DND-41 (cell line): ENCODE data around the gene DCTD.

Source experiments
- ATAC-seq: fragments of 200-7000 bp; cut with Tn5 transposase; 3 replicates; pipeline ENCODE4 v1.9.1; 2021; ENCODE audit warnings: low read depth; ENCODE audit not compliant: insufficient read depth
- DNase-seq: peaks from one replicate; pipeline ENCODE4 v3.0.0-alpha.2; 2020
- H2AFZ ChIP-seq: 2 replicates; pipeline ENCODE4 v1.6.0; 2012; ENCODE audit warnings: low read depth, low read length
- H3K27ac ChIP-seq: 2 replicates; pipeline ENCODE4 v1.5.1; 2012; ENCODE audit warnings: low read length, inconsistent platforms
- H3K27me3 ChIP-seq: fragments of 200-600 bp; sonication (generic); 2 replicates; pipeline ENCODE4 v1.6.0; 2012; ENCODE audit warnings: low read length, mild to moderate bottlenecking, inconsistent platforms; ENCODE audit not compliant: insufficient read depth, poor library complexity
- H3K36me3 ChIP-seq: 2 replicates; pipeline ENCODE4 v1.5.1; 2012; ENCODE audit warnings: low read length, inconsistent platforms; ENCODE audit not compliant: insufficient read depth
- H3K4me1 ChIP-seq: 2 replicates; pipeline ENCODE4 v1.5.1; 2012; ENCODE audit warnings: mild to moderate bottlenecking, low read length; ENCODE audit not compliant: insufficient read depth
- H3K4me2 ChIP-seq: 2 replicates; pipeline ENCODE4 v1.6.0; 2012; ENCODE audit warnings: mild to moderate bottlenecking, moderate library complexity, low read length, inconsistent platforms; ENCODE audit not compliant: insufficient read depth
- H3K4me3 ChIP-seq, 2 experiments: fragments of 200-600 bp in 1 of 2; shearing (Covaris generic) in 1 of 2; 2 replicates each; pipeline ENCODE4 v1.5.1; 2012 to 2016; ENCODE audit warnings: inconsistent platforms in 2 of 2, low read length in 2 of 2, mild to moderate bottlenecking in 2 of 2, low read depth in 1 of 2, moderate library complexity in 1 of 2
- H3K79me2 ChIP-seq: 2 replicates; pipeline ENCODE4 v1.6.0; 2012; ENCODE audit warnings: low read length, inconsistent platforms; ENCODE audit not compliant: insufficient read depth
- H3K9ac ChIP-seq: 2 replicates; pipeline ENCODE4 v1.6.0; 2012; ENCODE audit warnings: low read depth, mild to moderate bottlenecking, inconsistent platforms, low read length, moderate library complexity
- H3K9me3 ChIP-seq: 2 replicates; pipeline ENCODE4 v1.5.1; 2012; ENCODE audit warnings: low read length, moderate library complexity, mild to moderate bottlenecking, inconsistent platforms; ENCODE audit not compliant: insufficient read depth, severe bottlenecking
- H4K20me1 ChIP-seq: 2 replicates; pipeline ENCODE4 v1.6.0; 2012; ENCODE audit warnings: low read length; ENCODE audit not compliant: insufficient read depth
- EZH2 ChIP-seq: IDR thresholded peaks from 3 replicates; pipeline ENCODE4 v1.6.1; 2012; ENCODE audit warnings: borderline replicate concordance, low read depth, mild to moderate bottlenecking, moderate library complexity, low read length, inconsistent platforms; ENCODE audit not compliant: severe bottlenecking
- TF ChIP-seq, protein P1 (sequence below): IDR thresholded peaks from 2 replicates; pipeline ENCODE4 v1.5.1; 2012; ENCODE audit warnings: borderline replicate concordance, low read length, moderate library complexity, mild to moderate bottlenecking; ENCODE audit not compliant: poor library complexity, severe bottlenecking; ENCODE audit errors: extremely low read depth

DCTD gene

DNA sequence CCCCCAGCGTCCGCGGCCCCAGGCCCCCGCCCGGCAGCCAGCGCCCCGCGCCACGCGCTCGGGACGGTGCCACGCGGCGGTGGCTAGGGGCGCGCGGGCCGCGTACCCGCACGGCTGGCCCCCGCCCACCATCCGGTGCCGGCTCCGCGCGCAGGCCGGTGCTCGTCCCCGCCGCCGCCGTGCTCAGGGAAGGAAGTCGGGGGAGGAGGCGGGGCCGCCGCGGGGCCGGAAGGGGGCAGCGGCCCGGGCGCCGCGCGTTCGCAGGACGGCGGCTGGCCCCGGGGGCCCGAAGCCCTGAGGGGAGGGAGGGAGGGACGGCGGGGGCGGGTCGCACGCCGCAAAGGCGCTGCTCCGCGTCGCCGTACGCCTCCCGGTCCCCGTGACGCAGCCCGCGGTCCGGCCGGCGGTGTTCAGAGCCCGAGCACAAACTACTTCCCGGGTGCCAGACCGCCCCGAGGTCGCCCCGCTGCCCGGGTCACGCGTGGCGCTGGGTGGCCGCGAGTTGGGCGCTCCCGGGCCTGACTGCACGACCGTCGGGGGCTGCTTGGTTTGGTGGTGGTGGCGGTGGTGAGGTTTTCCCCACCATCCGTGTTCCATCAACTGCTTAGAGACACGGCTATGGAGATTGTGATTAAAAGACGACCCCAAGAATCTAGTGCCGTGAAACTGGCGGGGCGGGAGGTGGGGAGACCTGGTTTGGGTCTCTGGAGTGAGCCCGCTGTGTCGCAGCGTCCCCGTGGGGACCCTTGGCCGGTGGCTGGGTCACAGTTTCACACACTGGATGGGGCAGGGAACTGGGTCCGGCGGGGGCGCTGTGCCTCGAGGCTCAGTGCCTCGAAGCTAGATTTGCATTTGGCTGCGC, at the start of gene DCTD:
TSS of gene DCTD (minus strand) at position 205 of the 862 bp plus-strand sequence. CDS start 1,818 bp downstream, outside the sequence.
- Histone ChIP-seq H2AFZ (peak within 1 kb of the TSS; percentile 89), H3K27ac (peak within 1 kb of the TSS; percentile 90), H3K27me3 (peaks cover 4% of the 10 kb centered on the region), H3K4me1 (peaks cover 58% of the 10 kb centered on the region), H3K4me2 (peak within 1 kb of the TSS; percentile 82), H3K4me3 (peak within 1 kb of the TSS; percentile 42 to 82), H4K20me1 (no peaks in the 10 kb centered on the region), H3K79me2 (peaks cover 33% of the 10 kb centered on the region), H3K9me3 (no peaks in the 10 kb centered on the region), H3K36me3 (peaks cover 28% of the 10 kb centered on the region), H3K9ac (peak within 1 kb of the TSS; percentile 86)
- TF ChIP-seq, protein P1, sequence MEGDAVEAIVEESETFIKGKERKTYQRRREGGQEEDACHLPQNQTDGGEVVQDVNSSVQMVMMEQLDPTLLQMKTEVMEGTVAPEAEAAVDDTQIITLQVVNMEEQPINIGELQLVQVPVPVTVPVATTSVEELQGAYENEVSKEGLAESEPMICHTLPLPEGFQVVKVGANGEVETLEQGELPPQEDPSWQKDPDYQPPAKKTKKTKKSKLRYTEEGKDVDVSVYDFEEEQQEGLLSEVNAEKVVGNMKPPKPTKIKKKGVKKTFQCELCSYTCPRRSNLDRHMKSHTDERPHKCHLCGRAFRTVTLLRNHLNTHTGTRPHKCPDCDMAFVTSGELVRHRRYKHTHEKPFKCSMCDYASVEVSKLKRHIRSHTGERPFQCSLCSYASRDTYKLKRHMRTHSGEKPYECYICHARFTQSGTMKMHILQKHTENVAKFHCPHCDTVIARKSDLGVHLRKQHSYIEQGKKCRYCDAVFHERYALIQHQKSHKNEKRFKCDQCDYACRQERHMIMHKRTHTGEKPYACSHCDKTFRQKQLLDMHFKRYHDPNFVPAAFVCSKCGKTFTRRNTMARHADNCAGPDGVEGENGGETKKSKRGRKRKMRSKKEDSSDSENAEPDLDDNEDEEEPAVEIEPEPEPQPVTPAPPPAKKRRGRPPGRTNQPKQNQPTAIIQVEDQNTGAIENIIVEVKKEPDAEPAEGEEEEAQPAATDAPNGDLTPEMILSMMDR, result peak; percentile 27
- no peak for TF ChIP-seq EZH2
- peak; percentile 85 for ATAC-seq
- DNase-seq, result peak; percentile 79

DNA sequence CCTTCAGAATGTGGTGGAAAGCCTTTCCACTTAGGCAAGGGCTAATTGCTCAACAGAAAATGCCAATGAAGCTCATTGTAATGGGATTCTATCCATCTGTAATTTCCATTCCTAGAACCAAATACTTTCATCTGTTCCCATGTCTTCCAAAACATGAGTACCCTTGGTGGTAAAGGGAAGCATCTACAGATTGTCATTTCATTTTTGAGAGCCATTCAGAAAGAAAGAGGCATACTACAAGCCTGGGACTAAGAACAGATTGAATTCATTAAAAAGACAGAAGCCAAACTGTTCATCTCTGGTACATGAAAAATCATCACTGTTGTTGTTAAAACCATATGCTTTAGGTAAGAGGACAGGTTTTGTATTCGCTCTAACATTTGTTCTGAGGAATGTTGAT, 43.6 kb upstream of the DCTD start:
- Histone ChIP-seq H3K27me3 (no peaks in the 10 kb centered on the region), H3K27ac (no peak overlapping the region), H2AFZ (no peak overlapping the region), H3K4me3 (no peak overlapping the region), H3K79me2 (no peaks in the 10 kb centered on the region), H3K9ac (no peak overlapping the region), H3K4me1 (no peaks in the 10 kb centered on the region), H3K4me2 (no peak overlapping the region), H3K36me3 (no peaks in the 10 kb centered on the region), H3K9me3 (peaks cover 5% of the 10 kb centered on the region), H4K20me1 (no peaks in the 10 kb centered on the region)
- ATAC-seq (no peak), DNase-seq (no peak)
- TF ChIP-seq, protein P1, result no peak
- no peak for TF ChIP-seq EZH2

DNA sequence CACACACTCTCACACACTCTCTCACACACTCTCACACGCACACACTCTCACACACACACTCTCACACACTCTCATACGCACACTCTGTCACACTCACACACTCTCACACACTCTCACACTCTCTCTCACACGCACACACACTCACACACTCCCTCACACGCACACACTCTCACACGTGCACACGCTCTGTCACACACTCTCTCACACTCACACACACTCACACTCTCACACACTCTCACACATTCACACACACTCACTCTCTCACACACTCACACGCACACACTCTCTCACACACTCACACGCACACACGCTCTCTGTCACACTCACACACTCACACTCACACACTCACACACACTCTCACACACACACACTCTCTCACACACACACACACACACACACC, 43.0 kb upstream of the DCTD start:
- H3K9ac ChIP-seq, result no peak overlapping the region
- H3K27me3 ChIP-seq, result no peaks in the 10 kb centered on the region
- H3K27ac ChIP-seq, result no peak overlapping the region
- H2AFZ ChIP-seq, result no peak overlapping the region
- TF ChIP-seq, protein P1, result no peak
- no peak for TF ChIP-seq EZH2
- H3K79me2 ChIP-seq, result no peaks in the 10 kb centered on the region
- DNase-seq, result no peak
- no peak overlapping the region for H3K4me3 ChIP-seq
- no peaks in the 10 kb centered on the region for H4K20me1 ChIP-seq
- no peaks in the 10 kb centered on the region for H3K4me1 ChIP-seq
- peaks cover 5% of the 10 kb centered on the region for H3K9me3 ChIP-seq
- no peak for ATAC-seq
- H3K36me3 ChIP-seq, result no peaks in the 10 kb centered on the region
- no peak overlapping the region for H3K4me2 ChIP-seq
